GM12873 (cell line): ENCODE data around the gene MX1.

ENCODE experiments used
- CTCF ChIP-seq: IDR thresholded peaks from 2 replicates; pipeline ENCODE4 v1.5.1; 2012; ENCODE audit warnings: low read depth, mild to moderate bottlenecking, moderate library complexity, low read length, control low read depth; ENCODE audit not compliant: insufficient read depth; ENCODE audit errors: missing control alignments

MX1 gene

GRCh38 chr21:41487082-41487481 is 61.0 kb downstream of the MX1 start:
- no peak for TF ChIP-seq CTCF

- no peak for TF ChIP-seq CTCF
These were observed 62.0 kb downstream of the MX1 start for GRCh38 chr21:41488080-41488479.

GRCh38 chr21:41489329-41489728 is 63.3 kb downstream of the MX1 start:
- TF ChIP-seq CTCF: no peak

GRCh38 chr21:41490330-41490729 is 64.3 kb downstream of the MX1 start:
- TF ChIP-seq CTCF: no peak

- TF ChIP-seq CTCF: no peak
These were observed 65.4 kb downstream of the MX1 start for GRCh38 chr21:41491412-41491811.

GRCh38 chr21:41494242-41494641 is 68.2 kb downstream of the MX1 start:
- TF ChIP-seq CTCF: no peak

GRCh38 chr21:41497008-41497407 is 71.0 kb downstream of the MX1 start:
- TF ChIP-seq CTCF: no peak
